H9 (cell line): ENCODE measurements around the gene CTRL. TPM values are rescaled to one million over a fixed set of nuclear protein-coding genes. Genes with fewer than 3 reads are reported as not detected.

Source experiments
- DNase-seq: peaks from one replicate; pipeline ENCODE4 v3.0.0-alpha.2; 2017
- H2AFZ ChIP-seq: one replicate; pipeline ENCODE4 v1.6.1; 2013; ENCODE audit warnings: mild to moderate bottlenecking, low read length, control low read depth, moderate library complexity
- H2AK5ac ChIP-seq: 2 replicates; pipeline ENCODE4 v1.6.1; 2013; ENCODE audit warnings: low read length, control low read depth, mixed read lengths; ENCODE audit not compliant: insufficient read length
- H2BK120ac ChIP-seq: one replicate; pipeline ENCODE4 v1.6.1; 2013; ENCODE audit warnings: low read depth, mild to moderate bottlenecking, low read length, control low read depth, inconsistent platforms; ENCODE audit not compliant: poor library complexity, severe bottlenecking
- H2BK12ac ChIP-seq: 2 replicates; pipeline ENCODE4 v1.6.1; 2013; ENCODE audit warnings: low read length, control low read depth, mixed read lengths, low read depth; ENCODE audit not compliant: insufficient read length
- H2BK15ac ChIP-seq: 2 replicates; pipeline ENCODE4 v1.6.1; 2013; ENCODE audit warnings: low read depth, low read length, control low read depth
- H2BK20ac ChIP-seq: one replicate; pipeline ENCODE4 v1.6.1; 2013; ENCODE audit warnings: low read depth, mild to moderate bottlenecking, low read length, control low read depth, inconsistent platforms; ENCODE audit not compliant: poor library complexity, severe bottlenecking
- H2BK5ac ChIP-seq: 2 replicates; pipeline ENCODE4 v1.6.1; 2013; ENCODE audit warnings: low read length, control low read depth, mixed read lengths; ENCODE audit not compliant: insufficient read length
- H3K14ac ChIP-seq: 2 replicates; pipeline ENCODE4 v1.6.1; 2013; ENCODE audit warnings: low read length, control low read depth; ENCODE audit not compliant: insufficient read depth
- H3K18ac ChIP-seq: 2 replicates; pipeline ENCODE4 v1.6.1; 2013; ENCODE audit warnings: low read depth, mild to moderate bottlenecking, mixed read lengths, low read length, control low read depth; ENCODE audit not compliant: insufficient read length
- H3K23ac ChIP-seq: 2 replicates; pipeline ENCODE4 v1.6.1; 2013; ENCODE audit warnings: low read length, control low read depth, mixed read lengths, low read depth; ENCODE audit not compliant: insufficient read length
- H3K23me2 ChIP-seq: 2 replicates; pipeline ENCODE4 v1.6.1; 2013; ENCODE audit warnings: low read depth, mild to moderate bottlenecking, mixed read lengths, low read length, control low read depth; ENCODE audit not compliant: insufficient read length, poor library complexity, severe bottlenecking
- H3K27ac ChIP-seq: 2 replicates; pipeline ENCODE4 v1.5.1; 2013; ENCODE audit warnings: low read length, control low read depth, mixed read lengths, low read depth; ENCODE audit not compliant: insufficient read length
- H3K27me3 ChIP-seq: 2 replicates; pipeline ENCODE4 v1.6.1; 2013; ENCODE audit warnings: low read length, control low read depth, inconsistent platforms; ENCODE audit not compliant: insufficient read depth
- H3K4ac ChIP-seq: 2 replicates; pipeline ENCODE4 v1.6.1; 2013; ENCODE audit warnings: low read depth, mild to moderate bottlenecking, control low read depth, inconsistent platforms, low read length, moderate library complexity
- H3K4me1 ChIP-seq: 2 replicates; pipeline ENCODE4 v1.6.1; 2013; ENCODE audit warnings: low read length, control low read depth, inconsistent platforms; ENCODE audit not compliant: insufficient read depth
- H3K4me2 ChIP-seq: 2 replicates; pipeline ENCODE4 v1.6.1; 2013; ENCODE audit warnings: low read length, control low read depth, mixed read lengths; ENCODE audit not compliant: insufficient read length, insufficient read depth
- H3K56ac ChIP-seq: 2 replicates; pipeline ENCODE4 v1.6.1; 2013; ENCODE audit warnings: low read depth, mild to moderate bottlenecking, mixed read lengths, low read length, control low read depth; ENCODE audit not compliant: insufficient read length
- H3K79me1 ChIP-seq: 2 replicates; pipeline ENCODE4 v1.6.1; 2013; ENCODE audit warnings: low read depth, mild to moderate bottlenecking, moderate library complexity, low read length, control low read depth, inconsistent platforms; ENCODE audit not compliant: insufficient read depth, poor library complexity, severe bottlenecking
- H3K79me2 ChIP-seq: 2 replicates; pipeline ENCODE4 v1.6.1; 2013; ENCODE audit warnings: low read length, control low read depth, inconsistent platforms; ENCODE audit not compliant: insufficient read depth
- H3K9ac ChIP-seq: 2 replicates; pipeline ENCODE4 v1.6.1; 2013; ENCODE audit warnings: low read length, control low read depth, mixed read lengths; ENCODE audit not compliant: insufficient read length; ENCODE audit errors: extremely low read depth
- H3K9me3 ChIP-seq: one replicate; pipeline ENCODE4 v1.6.1; 2013; ENCODE audit warnings: low read depth, low read length, inconsistent platforms; ENCODE audit not compliant: control insufficient read depth
- H3T11ph ChIP-seq: one replicate; pipeline ENCODE4 v1.6.1; 2013; ENCODE audit warnings: mild to moderate bottlenecking, low read length, control low read depth, inconsistent platforms
- H4K20me1 ChIP-seq: one replicate; pipeline ENCODE4 v1.6.1; 2013; ENCODE audit not compliant: control insufficient read depth, insufficient read length, insufficient read depth
- H4K5ac ChIP-seq: 2 replicates; pipeline ENCODE4 v1.6.1; 2013; ENCODE audit warnings: low read depth, mild to moderate bottlenecking, mixed read lengths, low read length, control low read depth; ENCODE audit not compliant: insufficient read length
- H4K8ac ChIP-seq: replicated peaks from 2 replicates; pipeline ENCODE4 v1.6.1; 2013; ENCODE audit warnings: low read length, control low read depth, mixed read lengths, low read depth; ENCODE audit not compliant: insufficient read length
- H4K91ac ChIP-seq: 2 replicates; pipeline ENCODE4 v1.6.1; 2013; ENCODE audit warnings: low read depth, mild to moderate bottlenecking, moderate library complexity, mixed read lengths, low read length, control low read depth; ENCODE audit not compliant: insufficient read length
- H3K27ac Mint-ChIP-seq, 3 experiments: 2 replicates in 2 of 3; 3 replicates in 1 of 3; pipeline ENCODE4 v1.8.0; 2020 to 2021; ENCODE audit warnings: mixed read lengths in 3 of 3, mild to moderate bottlenecking in 1 of 3, moderate library complexity in 1 of 3
- H3K27me3 Mint-ChIP-seq: 2 replicates; pipeline ENCODE4 v1.8.0; 2021; ENCODE audit warnings: low read depth, mild to moderate bottlenecking, moderate library complexity, mixed read lengths
- H3K36me3 Mint-ChIP-seq, 3 experiments: 2 replicates in 2 of 3; 3 replicates in 1 of 3; pipeline ENCODE4 v1.8.0; 2020 to 2021; ENCODE audit warnings: low read depth in 3 of 3, mixed read lengths in 3 of 3; ENCODE audit not compliant: insufficient read depth in 1 of 3
- H3K4me1 Mint-ChIP-seq, 2 experiments: 2 replicates each; pipeline ENCODE4 v1.8.0; 2020; ENCODE audit warnings: mixed read lengths in 2 of 2
- H3K4me3 Mint-ChIP-seq, 2 experiments: 2 replicates in 1 of 2; 3 replicates in 1 of 2; pipeline ENCODE4 v1.8.0; 2020 to 2021; ENCODE audit warnings: mild to moderate bottlenecking in 2 of 2, mixed read lengths in 2 of 2, moderate library complexity in 1 of 2
- H3K9me3 Mint-ChIP-seq, 2 experiments: 2 replicates in 1 of 2; 3 replicates in 1 of 2; pipeline ENCODE4 v1.8.0; 2020; ENCODE audit warnings: mild to moderate bottlenecking in 2 of 2, mixed read lengths in 2 of 2, moderate library complexity in 1 of 2
- WGBS: extraction: QIAGEN DNeasy Blood & Tissue Kit; methylation state at CpG from one replicate; pipeline ENCODE4 v1.1.7; 2013; ENCODE audit warnings: missing lambda C conversion rate, low lambda C conversion rate, mixed read lengths; ENCODE audit not compliant: insufficient read length; ENCODE audit errors: extremely low coverage; 5-methylcytosine and 5-hydroxymethylcytosine counted together
- total RNA-seq: library from RNA; stranded (reverse); gene quantifications from 2 replicates; pipeline ENCODE4 v1.2.1, GENCODE V29; 2021
- TF ChIP-seq, protein P1 (sequence below): fragments of 200-600 bp; sonication (generic); conservative IDR thresholded peaks from 3 replicates; pipeline ENCODE4 v1.8.0; 2021; ENCODE audit warnings: antibody characterized with exemption, mild to moderate bottlenecking

CTRL gene
- total RNA-seq, 1 experiment from 2014 or later = 2.7 TPM

DNA sequence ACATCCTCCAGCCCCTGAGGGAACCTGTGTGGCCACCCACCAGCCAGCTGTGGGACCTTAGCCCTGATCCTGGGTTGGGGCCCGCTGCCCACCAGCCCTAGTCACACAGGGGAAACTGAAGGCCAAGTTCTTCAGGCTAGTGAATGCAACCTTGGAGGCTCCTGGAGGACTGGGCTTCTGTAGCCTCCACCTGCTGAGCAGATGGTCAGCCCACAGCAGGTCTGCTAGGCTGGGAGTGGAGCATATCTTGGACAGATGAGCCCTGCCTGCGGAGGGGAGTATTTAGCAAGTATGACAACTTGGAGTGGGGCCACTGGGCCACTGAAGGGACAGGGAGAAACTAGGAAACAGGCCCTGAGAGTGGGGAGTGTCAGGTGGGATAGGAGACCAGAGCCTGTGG lies 44.5 kb upstream of the CTRL start:
- Histone ChIP-seq H3K27ac (no peak overlapping the region), H3K4me2 (no peak overlapping the region), H2AFZ (no peak overlapping the region), H2BK12ac (no peak overlapping the region), H2BK5ac (no peak overlapping the region), H2BK120ac (no peak overlapping the region), H3T11ph (no peak overlapping the region), H3K27me3 (no peaks in the 10 kb centered on the region; the same call in 1 of the 2 replicates), H4K8ac (no peak overlapping the region), H2BK15ac (no peak overlapping the region), H3K9me3 (no peaks in the 10 kb centered on the region), H3K23me2 (no peaks in the 10 kb centered on the region), H3K14ac (peak overlapping the region; percentile 28; the same call in 1 of the 2 replicates), H3K4ac (no peak overlapping the region), H3K18ac (no peak overlapping the region), H2AK5ac (no peak overlapping the region), H2BK20ac (no peak overlapping the region), H3K9ac (no peak overlapping the region), H4K5ac (no peak overlapping the region), H4K20me1 (no peaks in the 10 kb centered on the region), H3K4me1 (no peaks in the 10 kb centered on the region), H3K56ac (no peak overlapping the region), H3K23ac (no peak overlapping the region), H4K91ac (no peak overlapping the region), H3K79me2 (no peaks in the 10 kb centered on the region), H3K79me1 (no peaks in the 10 kb centered on the region)
- no peaks in the 10 kb centered on the region for H3K4me1 Mint-ChIP-seq
- no peaks in the 10 kb centered on the region for H3K9me3 Mint-ChIP-seq
- WGBS = no CpG with 5 or more reads among the region's 2 CpGs
- H3K36me3 Mint-ChIP-seq = no peaks in the 10 kb centered on the region
- TF ChIP-seq, protein P1, sequence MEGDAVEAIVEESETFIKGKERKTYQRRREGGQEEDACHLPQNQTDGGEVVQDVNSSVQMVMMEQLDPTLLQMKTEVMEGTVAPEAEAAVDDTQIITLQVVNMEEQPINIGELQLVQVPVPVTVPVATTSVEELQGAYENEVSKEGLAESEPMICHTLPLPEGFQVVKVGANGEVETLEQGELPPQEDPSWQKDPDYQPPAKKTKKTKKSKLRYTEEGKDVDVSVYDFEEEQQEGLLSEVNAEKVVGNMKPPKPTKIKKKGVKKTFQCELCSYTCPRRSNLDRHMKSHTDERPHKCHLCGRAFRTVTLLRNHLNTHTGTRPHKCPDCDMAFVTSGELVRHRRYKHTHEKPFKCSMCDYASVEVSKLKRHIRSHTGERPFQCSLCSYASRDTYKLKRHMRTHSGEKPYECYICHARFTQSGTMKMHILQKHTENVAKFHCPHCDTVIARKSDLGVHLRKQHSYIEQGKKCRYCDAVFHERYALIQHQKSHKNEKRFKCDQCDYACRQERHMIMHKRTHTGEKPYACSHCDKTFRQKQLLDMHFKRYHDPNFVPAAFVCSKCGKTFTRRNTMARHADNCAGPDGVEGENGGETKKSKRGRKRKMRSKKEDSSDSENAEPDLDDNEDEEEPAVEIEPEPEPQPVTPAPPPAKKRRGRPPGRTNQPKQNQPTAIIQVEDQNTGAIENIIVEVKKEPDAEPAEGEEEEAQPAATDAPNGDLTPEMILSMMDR = no peak
- peak overlapping the region in 1 of 3 experiments; percentile 85; a peak in 1 of 7 replicates for H3K27ac Mint-ChIP-seq
- no peak overlapping the region for H3K4me3 Mint-ChIP-seq
- H3K27me3 Mint-ChIP-seq = peaks cover 17% of the 10 kb centered on the region
- no peak for DNase-seq
